ENCODE results near the gene COL23A1. TPM values are rescaled to one million over a fixed set of nuclear protein-coding genes. Genes with fewer than 3 reads are reported as not detected.

Gene COL23A1
- total and polyA plus RNA-seq, 2 experiments from 2014 or later: 4.8 to 8.2 TPM

GRCh38 chr5:178431063-178431781 is 159.0 kb downstream of the COL23A1 start (continued):
- no peak for TF ChIP-seq ZNF462 (CRISPR knock-in tag; IDR thresholded peaks at IDR 0.05)

- H2AFZ ChIP-seq: no peak overlapping the region
- H3K9me3 Mint-ChIP-seq: peaks cover 9% of the 10 kb centered on the region
- no peaks in the 10 kb centered on the region for H3K27me3 ChIP-seq (ENCODE audit: insufficient read depth)
- ATAC-seq (no peak), DNase-seq (ENCODE audit: low spot score) (no peak)
- H3K4me1 Mint-ChIP-seq: peaks cover 37% of the 10 kb centered on the region
- peaks cover 5% of the 10 kb centered on the region for H3K27me3 Mint-ChIP-seq (ENCODE audit: insufficient read depth, low read depth, poor library complexity)
- H3K4me3 Mint-ChIP-seq: no peak overlapping the region
- H3K27ac ChIP-seq (ENCODE audit: low read depth): no peak overlapping the region
- no peak overlapping the region for H3K27ac Mint-ChIP-seq
- H4K20me1 ChIP-seq (replicated peaks; ENCODE audit: insufficient read depth): no peaks in the 10 kb centered on the region
- no peaks in the 10 kb centered on the region for H3K79me2 ChIP-seq (replicated peaks; ENCODE audit: insufficient read depth)
- peaks cover 6% of the 10 kb centered on the region; the same call in 1 of the 2 replicates for H3K4me1 ChIP-seq (ENCODE audit: insufficient read depth)
- H3K36me3 Mint-ChIP-seq (ENCODE audit: low read depth): peaks cover 5% of the 10 kb centered on the region; the same call in 2 of the 3 replicates
- H3K9me2 ChIP-seq (ENCODE audit: insufficient read depth): no peaks in the 10 kb centered on the region
- TF ChIP-seq ZNF114 (CRISPR knock-in tag; IDR thresholded peaks at IDR 0.05) (no peak), POLR2AphosphoS5 (IDR thresholded peaks at IDR 0.05; ENCODE audit: low read depth) (no peak), EZH2 (IDR thresholded peaks at IDR 0.05; ENCODE audit: low read depth, unreplicated experiment) (no peak), NANOG (IDR thresholded peaks at IDR 0.05; ENCODE audit: borderline replicate concordance) (no peak), ETS1 (IDR thresholded peaks at IDR 0.05) (no peak)
- H3K4me3 ChIP-seq: no peak overlapping the region
- H3F3A ChIP-seq (replicated peaks; ENCODE audit: low read depth): no peaks in the 10 kb centered on the region
- H3K36me3 ChIP-seq (ENCODE audit: insufficient read depth): no peaks in the 10 kb centered on the region
- H3K4me2 ChIP-seq: no peak overlapping the region
Measured at GRCh38 chr5:178430186-178431062, 159.8 kb downstream of the COL23A1 start.

All from GM23338 (cell line).